HG03457 (cell line): Measurements from ENCODE around the gene UBE2G2.

Source experiments
- ATAC-seq: cut with Tn5 transposase; IDR thresholded peaks from one replicate; pipeline ENCODE4 v1.9.1; 2021; ENCODE audit warnings: moderate number of reproducible peaks; ENCODE audit not compliant: unreplicated experiment

UBE2G2 gene

DNA sequence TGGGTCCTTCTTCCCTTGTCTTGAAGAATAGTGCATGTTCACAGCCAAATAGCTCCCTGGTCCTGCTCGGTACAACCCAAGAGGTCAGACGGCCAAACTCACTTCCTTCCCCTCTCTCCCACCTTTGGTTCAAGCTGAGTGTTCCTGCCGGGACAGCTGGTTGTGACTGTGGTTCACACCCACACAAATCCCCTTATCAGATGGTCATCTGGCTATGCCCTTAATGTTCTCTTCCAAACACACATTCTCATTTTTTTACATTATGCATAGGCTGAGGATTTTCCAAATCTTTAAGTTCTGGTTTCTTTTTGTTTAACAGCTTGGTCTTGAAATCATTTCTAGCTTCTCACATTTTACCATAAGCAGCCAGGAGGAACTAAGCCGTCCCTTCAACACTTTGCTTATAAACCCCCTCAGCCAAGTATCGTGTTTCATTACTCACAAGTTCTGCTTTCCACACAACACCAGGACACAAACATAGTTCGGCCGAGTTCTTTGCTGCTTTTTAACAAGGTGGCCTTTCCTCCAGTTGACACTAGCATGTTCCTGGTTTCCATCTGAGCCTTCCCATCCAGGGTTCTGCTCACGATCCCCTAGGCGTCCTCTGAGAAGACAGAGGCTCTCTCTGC lies 70.6 kb downstream of the UBE2G2 start:
- ATAC-seq, result no peak

DNA sequence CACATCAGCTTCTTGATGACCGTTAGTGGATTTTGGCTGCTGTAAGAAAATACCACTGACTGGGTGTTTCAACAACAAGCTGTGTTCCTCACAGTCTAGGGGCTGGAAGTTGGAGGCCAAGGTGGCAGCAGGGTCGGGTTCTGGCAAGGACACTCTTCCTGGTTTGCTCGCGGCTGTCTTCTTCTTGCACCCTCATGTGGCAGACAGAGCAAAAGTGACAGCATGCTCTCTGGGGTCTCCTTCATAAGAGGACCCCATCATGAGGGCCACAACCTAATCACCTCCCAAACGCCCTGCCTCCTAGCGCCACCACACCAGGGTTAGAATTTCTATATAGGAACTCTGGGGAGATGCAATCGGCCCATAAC lies 71.6 kb downstream of the UBE2G2 start:
- no peak for ATAC-seq

DNA sequence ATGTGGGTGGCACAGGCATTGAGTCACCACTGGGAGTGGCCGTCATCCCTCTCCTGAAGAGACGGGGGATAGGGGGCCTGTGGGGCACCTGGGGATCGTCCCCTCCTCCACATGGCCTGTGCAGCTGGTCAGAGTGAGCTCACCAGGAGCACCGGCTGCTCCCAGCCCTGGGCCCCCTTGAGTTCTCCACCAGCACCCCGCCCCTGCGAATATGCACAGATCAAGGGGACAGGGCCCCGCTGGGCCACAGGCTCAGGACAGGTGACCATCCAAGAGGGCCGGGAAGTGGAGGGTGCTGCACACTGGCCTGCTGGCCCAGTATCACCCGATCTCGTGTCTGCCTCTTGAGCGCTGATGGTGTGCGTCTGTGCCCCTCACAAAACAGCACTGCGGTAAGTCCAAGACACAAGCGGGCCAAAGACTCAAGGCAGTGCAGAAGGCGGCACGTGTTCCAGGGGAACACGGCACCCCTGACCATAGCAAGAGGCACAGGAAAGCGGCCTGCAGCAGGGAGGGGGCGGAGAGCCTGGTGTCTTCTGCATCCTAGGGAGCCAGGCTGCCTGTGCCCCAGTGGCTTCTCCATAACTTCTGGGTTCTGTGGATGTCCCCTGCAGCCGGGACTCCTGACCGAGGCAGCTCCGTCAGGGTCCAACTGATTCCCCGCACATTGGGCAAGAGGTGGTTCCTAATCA lies 72.1 kb downstream of the UBE2G2 start:
- ATAC-seq, result no peak

DNA sequence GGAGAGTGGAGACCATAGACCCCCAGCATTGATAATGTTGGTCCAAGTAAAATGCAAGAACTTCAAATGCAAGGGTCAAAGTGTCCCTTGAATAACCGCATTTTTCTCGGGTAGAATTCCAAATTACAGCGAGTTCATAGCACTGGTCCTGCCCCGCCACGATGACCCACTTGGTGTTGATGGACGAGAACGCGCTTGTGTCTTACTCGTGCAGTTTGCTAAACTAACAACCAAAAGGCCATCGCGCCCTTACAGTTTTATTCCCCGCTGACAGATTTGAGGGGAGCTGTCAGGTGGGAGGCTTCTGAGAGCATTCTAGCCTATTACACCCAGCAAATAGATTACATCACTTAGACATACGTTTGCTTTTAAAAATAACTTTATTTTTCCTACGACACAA lies 72.9 kb downstream of the UBE2G2 start:
- no peak for ATAC-seq

DNA sequence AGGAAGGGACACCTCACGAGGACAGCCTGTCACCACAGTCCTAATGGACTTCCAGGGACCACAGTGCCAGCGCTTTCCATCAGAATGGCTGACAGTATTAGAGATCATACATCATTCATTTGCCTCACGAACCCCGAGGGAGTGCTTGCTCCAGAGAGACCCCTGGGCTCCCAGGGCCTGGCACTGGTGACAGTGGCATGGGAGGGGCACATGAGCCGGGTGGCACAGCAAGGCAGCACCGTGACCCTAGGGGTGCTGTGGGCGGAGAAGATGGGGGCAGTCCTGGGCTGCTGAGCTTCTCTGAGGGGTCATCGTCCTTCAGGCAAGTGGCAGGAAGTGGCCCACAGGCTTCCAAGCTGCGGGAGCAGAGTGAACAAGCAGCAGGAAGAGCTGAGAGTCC lies 73.9 kb downstream of the UBE2G2 start:
- ATAC-seq, result no peak

DNA sequence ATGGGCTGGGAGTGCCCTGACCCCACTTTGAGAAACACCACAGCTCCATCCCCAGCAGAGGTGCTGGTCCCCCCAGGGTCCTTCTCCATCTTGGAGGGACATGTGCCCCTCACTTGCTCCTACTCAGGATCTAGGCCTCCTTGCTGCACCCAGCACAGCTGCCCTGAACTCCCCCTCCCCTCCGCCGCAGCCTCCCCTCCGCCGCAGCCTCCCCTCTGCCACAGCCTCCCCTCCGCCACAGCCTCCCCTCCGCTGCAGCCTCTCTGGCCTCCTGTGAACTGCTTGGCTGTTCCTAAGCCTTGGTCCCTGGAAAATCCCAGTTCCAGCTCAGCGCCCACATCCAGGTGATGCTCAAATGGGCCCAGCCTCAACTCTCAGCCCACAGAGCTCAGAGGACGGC lies 74.3 kb downstream of the UBE2G2 start:
- no peak for ATAC-seq

DNA sequence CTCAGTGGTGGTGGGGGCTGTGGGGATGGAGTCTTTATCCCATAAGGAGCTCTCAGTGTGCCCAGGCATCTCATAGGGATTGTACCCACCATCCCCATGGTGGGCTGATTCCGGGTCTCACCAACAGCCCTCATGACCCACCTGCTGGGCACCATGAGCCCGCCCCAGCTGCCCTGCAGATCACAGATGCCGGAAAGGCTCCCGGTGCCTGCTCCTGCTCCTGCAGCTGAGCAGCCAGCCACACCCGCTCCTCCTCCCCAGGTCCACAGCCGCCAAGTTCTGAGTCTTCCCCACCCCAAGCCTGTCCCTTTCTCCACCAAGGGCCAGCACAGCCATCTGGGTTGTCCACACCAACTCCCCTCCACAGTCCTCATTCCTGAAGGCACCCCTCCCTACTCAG lies 74.8 kb downstream of the UBE2G2 start:
- ATAC-seq, result no peak

DNA sequence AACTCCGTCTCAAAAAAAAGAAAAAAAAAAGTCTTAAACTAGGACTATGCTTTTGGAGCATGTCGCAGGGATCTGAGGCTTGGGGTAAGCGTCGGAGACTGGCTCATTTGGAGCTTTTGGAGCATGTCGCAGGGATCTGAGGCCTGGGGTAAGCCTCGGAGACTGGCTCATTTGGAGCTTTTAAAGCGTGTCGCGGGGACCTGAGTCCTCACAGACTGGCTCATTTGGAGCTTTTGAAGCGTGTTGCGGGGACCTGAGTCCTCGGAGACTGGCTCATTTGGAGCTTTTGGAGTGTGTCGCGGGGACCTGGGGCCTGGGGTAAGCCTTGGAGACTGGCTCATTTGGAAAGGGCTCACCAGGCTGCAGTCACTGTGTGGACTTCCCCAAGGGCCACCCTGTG lies 76.7 kb downstream of the UBE2G2 start:
- ATAC-seq, result no peak

DNA sequence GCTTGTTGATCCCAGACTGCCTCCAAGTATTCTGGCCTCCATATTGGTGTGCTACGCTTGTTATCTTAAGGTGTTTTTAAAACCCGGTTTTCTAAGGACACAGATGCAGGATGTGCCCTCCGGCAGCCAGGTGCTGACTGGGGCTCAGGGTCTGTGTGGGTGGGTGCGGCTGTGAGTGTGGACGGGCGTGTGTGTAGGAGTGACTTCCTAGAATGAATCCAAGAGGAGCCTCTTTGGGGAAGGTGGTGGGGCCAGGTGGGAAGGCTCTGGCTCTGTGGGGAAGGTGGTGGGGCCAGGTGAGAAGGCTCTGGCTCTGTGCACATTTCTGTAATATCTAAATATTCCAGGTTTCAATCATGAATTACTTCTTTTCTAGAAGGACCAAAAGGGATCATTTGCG lies 77.4 kb downstream of the UBE2G2 start:
- ATAC-seq, result no peak

DNA sequence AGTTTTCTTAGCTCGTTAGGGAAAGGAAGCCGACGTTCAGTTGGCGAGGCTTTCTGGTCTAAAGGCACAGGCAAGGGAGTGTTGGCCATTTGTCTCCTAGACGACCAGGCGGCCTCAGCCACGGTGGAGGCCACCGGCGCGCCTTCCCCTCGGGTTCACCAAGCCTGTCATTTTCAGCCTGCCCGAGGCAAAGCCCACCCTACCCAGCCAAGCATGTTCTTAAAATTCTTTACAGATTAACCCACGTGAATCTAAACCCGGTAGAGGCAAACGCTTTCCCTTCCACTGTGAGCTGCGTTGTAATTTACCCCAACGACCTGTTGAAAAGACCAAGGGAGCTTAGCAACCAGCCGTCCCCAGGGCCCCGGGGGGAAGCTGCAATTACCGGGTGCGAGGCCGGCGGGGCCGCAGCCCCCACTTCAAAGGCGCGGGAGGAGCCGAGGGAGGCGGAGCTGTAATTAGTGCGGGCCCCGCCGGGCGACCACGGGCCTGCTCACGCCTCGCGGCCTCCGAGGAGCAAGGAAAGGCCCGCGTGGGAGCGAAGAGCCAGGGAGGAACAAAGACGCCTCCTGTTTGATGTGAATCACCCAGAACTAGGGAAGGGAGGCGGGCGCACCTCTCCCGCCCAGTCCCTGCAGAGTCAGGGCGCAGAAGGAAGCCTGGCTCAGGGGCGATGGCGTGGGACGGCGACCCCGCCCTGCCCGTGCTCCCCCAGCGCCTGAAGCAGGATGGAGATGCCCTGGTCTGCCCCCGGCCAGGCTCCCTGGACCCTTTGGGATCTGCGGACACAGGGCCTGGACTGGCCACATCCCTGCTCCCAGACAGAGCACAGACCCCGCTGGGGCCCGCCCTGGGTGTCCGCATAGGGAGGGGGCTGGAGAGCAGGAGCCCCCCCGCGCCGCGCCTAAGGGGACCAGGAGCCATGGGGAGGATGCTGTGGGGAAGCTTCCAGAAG lies 78.2 kb downstream of the UBE2G2 start:
- ATAC-seq, result no peak

DNA sequence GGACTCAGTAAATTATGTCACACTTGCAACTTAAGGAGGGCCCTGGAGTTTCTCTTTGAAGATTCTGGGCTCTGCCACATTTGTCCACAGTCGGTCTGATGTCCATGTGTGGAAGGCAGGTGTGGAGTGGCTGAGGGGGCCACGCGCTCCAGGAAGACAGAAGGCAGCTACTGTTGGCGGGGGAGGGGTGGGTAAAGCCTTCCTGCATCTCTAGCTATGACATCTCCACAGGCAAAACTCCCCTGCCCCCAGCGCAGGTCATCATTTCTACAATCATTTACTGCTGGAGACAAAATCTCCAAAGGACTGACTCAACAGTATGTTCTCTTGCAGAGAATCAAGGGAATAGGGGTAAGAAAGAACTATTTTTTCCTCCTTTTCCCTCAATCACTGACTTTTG lies 78.9 kb downstream of the UBE2G2 start:
- no peak for ATAC-seq

DNA sequence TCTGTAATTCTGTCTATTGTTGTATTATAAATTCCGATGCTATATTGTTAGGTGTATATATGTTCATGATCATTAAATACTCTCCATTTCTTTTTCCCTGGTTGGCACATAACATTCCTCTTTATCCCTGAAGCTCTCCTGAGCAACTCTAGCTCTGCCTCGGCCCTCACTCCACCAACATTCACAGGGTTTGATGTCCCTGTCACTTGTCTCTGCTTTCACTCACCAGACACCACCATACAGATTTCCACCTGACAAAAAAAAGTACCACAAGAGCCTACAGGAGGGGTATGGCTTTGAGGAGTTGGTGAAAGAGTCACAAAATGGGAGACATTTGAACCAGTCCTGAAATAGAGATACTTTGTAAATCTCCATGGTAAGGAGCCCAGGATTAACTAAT lies 81.5 kb downstream of the UBE2G2 start:
- no peak for ATAC-seq
